HFF-Myc (cell line): ENCODE data around the gene ADGRL2.

Source experiments
- DNase-seq: peaks from one replicate; pipeline ENCODE4 v3.0.0-alpha.2; 2011; ENCODE audit warnings: low read depth; ENCODE audit errors: extremely low read depth
- H3K4me3 ChIP-seq: replicated peaks from 2 replicates; pipeline ENCODE4 v1.5.1; 2011; ENCODE audit warnings: low read depth, mild to moderate bottlenecking, control low read depth, low read length
- TF ChIP-seq, protein P1 (sequence below): IDR thresholded peaks from 2 replicates; pipeline ENCODE4 v1.5.1; 2012; ENCODE audit warnings: mild to moderate bottlenecking, low read depth, low read length, control low read depth; ENCODE audit errors: missing control alignments

The ADGRL2 gene

DNA sequence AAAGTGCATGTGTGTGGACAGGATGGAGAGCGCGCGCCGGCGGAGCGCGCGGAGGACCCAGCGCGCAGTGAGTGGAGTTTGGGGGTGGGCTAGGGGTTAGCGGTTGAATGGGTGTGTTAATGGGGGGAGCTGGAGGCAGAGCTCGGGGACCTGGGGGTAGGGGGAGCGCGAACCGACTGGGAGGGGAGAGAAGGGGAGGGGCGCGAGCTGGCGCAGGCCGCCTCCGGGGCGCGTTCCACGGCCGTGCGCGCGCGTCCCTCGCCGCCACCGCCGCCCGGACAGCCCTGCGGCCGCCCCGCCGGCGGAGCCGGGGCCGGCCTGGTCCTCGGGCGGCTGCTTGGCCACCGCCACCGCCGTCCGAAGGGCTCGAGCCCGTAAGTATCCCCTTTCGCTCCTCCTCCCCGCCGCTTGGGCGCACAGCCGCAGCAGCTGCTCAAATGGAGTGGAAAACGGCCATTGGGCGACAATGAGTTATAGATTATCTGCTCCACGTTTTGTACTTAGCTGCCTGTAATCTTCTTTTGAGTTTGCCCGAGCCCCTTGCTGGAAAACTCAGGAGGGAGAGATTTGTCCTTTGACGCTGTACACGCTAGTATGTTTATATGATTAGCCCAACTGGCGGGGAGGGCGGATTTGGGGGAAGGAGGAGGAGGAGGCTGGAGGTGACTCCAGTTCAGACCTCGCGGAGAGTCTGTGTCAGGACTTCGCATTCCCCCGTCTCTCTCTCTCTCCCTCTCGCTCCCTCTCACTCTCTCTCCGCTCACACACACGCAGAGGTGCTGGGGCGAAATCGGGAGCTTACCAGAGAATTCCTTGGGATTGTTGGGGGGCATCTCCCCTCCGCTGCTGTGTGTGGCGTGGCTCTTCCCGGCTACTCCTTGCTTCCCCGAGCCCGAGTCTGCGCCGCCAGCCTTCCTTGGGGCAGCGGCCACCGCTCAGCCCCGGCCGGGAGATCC, at the start of gene ADGRL2:
ADGRL2 (plus strand) TSS at position 240 of the 956 bp plus-strand sequence. CDS start 36,051 bp downstream, outside the sequence.
- TF ChIP-seq, protein P1, sequence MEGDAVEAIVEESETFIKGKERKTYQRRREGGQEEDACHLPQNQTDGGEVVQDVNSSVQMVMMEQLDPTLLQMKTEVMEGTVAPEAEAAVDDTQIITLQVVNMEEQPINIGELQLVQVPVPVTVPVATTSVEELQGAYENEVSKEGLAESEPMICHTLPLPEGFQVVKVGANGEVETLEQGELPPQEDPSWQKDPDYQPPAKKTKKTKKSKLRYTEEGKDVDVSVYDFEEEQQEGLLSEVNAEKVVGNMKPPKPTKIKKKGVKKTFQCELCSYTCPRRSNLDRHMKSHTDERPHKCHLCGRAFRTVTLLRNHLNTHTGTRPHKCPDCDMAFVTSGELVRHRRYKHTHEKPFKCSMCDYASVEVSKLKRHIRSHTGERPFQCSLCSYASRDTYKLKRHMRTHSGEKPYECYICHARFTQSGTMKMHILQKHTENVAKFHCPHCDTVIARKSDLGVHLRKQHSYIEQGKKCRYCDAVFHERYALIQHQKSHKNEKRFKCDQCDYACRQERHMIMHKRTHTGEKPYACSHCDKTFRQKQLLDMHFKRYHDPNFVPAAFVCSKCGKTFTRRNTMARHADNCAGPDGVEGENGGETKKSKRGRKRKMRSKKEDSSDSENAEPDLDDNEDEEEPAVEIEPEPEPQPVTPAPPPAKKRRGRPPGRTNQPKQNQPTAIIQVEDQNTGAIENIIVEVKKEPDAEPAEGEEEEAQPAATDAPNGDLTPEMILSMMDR: no peak
- DNase-seq: peak; percentile 36
- H3K4me3 ChIP-seq: peak within 1 kb of the TSS; percentile 53

DNA sequence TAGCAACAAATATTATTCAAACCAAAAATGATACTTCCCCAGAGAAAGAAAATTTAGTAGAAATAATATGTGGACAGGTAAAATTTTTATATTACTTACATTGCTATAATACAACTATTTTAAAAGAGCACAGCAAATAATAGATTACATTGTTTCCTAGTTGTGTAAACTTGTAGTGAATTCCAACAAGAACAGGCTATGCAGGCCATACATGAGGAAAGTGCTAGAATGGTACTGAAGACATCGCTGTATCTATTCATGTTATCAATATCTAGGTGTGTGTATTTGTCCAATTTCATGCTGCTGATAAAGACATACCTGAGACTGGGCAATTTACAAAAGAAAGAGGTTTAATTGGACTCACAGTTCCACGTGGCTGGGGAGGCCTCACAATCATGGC, 47.9 kb upstream of the ADGRL2 start:
- DNase-seq: no peak
- no peak overlapping the region for H3K4me3 ChIP-seq
- TF ChIP-seq, protein P1: no peak

DNA sequence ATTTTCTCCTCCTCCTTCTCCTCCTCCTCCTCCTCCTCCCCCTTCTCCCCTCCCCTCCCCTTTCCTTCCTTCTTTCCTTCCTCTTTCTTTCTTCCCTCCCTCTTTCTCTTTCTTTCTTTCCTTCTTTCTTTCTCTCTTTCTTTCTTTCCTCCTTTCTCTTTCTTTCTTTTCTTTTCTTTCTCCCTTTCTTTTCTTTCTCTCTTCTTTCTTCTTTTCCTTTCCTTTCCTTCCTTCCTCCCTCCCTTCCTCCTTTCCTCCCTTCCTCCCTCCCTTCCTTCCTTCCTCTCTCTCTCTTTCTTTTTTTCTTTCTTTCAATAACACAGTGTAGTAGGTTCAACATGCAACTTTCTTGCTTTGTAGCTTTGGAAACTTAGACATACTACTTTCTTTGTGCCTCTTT, 46.3 kb upstream of the ADGRL2 start:
- no peak overlapping the region for H3K4me3 ChIP-seq
- DNase-seq: no peak
- TF ChIP-seq, protein P1: no peak

DNA sequence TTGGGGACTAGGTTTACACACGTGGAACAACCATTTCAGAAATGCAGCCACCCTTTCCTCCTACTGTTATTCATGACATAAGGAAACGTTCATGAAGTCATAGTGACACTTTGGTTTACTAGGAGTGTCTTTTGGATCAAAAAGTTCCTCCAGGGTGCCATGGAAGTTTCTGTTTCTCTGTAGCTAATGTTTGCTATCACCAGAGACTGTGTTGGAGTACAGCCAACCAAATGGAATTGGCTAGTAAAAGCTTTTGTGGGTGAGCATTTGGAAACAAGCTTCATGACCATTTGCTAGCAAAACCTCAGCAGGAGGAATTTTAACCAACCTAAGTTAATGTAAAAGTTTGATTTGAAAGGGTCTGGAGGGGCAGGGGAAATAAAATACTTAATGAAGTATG, 43.9 kb upstream of the ADGRL2 start:
- no peak for DNase-seq

DNA sequence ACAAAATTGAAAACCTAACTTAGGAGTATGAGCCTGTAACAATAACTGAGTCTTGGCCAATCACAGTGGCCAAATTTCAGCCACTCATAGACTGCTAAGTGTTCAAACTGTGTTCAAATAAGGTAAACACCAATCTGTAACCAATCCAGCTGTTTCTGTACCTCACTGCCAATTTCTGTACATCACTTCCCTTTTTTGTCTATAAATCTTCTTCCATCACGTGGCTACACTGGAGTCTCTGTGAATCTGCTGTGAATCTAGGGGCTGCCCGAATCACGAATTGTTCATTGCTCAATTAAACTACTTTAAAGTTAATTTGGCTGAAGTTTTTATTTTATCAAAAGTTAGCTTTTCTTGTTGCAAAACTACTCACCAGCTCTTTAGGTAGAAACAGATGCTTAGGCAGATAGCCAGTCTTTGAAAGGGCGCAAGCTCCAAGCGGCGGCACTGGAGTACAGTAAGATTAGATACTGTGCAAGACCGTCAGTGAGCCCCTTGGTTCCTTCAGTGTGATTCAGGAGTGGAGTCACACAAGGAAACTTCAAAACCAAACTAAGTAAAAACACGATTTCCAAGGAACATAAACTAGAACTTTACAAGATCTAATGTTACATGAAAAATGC, 43.2 kb upstream of the ADGRL2 start:
- H3K4me3 ChIP-seq: no peak overlapping the region
- DNase-seq: no peak
- TF ChIP-seq, protein P1: no peak

More for the DNA sequence above, 43.9 kb upstream of the ADGRL2 start:
- no peak overlapping the region for H3K4me3 ChIP-seq
- TF ChIP-seq, protein P1: no peak

DNA sequence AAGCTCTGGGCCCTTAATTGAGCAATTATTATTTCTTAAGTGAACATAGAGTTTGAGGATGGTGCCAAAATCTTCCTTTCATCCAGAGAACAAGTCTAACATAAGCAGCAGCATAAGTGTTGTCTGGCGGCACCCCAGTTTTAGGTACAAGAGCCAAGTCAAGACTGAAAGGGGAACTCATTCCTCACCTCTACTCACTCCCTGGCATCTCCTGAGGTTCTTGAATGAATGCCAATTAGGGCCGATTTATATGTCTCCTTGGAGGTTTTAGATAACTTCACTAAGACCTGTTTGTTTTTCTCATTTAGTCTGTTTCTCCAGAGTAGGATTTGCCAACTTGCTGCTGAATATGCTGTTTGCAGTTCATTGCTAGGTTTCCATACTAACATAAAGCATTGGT, 42.6 kb upstream of the ADGRL2 start:
- TF ChIP-seq, protein P1: no peak
- DNase-seq: no peak
- H3K4me3 ChIP-seq: no peak overlapping the region
